Liver (tissue), 3 donors: Measurements from ENCODE around the gene PCDHA1.

Source experiments
- TAF1 ChIP-seq: conservative IDR thresholded peaks from 2 replicates; pipeline ENCODE4 v1.6.1; 2016; ENCODE audit warnings: antibody characterized with exemption, mild to moderate bottlenecking
- TF ChIP-seq, protein P1 (sequence below): fragments of 150-350 bp; IDR thresholded peaks from 2 replicates; pipeline ENCODE4 v1.5.1; 2017; ENCODE audit warnings: improper control_type of control experiment, low read depth, low read length; ENCODE audit not compliant: missing input control
- donor health status: healthy.
- donor health status: healthy.

DNA sequence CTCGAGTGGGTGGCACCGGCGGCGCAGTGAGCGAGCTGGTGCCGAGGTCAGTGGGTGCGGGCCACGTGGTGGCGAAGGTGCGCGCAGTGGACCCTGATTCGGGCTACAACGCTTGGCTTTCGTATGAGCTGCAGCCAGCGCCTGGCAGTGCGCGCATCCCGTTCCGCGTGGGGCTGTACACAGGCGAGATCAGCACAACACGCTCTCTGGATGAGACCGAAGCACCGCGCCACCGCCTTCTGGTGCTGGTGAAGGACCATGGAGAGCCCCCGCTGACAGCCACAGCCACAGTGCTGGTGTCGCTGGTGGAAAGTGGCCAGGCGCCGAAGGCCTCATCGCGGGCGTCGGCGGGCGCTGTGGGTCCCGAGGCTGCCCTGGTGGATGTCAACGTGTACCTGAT is 37.5 kb downstream of the PCDHA1 start:
- TF ChIP-seq TAF1: no peak
- TF ChIP-seq, protein P1, sequence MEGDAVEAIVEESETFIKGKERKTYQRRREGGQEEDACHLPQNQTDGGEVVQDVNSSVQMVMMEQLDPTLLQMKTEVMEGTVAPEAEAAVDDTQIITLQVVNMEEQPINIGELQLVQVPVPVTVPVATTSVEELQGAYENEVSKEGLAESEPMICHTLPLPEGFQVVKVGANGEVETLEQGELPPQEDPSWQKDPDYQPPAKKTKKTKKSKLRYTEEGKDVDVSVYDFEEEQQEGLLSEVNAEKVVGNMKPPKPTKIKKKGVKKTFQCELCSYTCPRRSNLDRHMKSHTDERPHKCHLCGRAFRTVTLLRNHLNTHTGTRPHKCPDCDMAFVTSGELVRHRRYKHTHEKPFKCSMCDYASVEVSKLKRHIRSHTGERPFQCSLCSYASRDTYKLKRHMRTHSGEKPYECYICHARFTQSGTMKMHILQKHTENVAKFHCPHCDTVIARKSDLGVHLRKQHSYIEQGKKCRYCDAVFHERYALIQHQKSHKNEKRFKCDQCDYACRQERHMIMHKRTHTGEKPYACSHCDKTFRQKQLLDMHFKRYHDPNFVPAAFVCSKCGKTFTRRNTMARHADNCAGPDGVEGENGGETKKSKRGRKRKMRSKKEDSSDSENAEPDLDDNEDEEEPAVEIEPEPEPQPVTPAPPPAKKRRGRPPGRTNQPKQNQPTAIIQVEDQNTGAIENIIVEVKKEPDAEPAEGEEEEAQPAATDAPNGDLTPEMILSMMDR: no peak
